OCI-LY3 (cell line): ENCODE data around the gene KIAA0930.

Experiments used
- H2AFZ ChIP-seq: fragments of 200-600, 300-600 bp; shearing (Covaris generic); 2 replicates; pipeline ENCODE4 v1.6.0; 2014; ENCODE audit warnings: antibody characterized with exemption, low read depth, low read length
- H3K27ac ChIP-seq: fragments of 200-600, 300-600 bp; sonication (generic); 2 replicates; pipeline ENCODE4 v1.5.1; 2014; ENCODE audit warnings: mild to moderate bottlenecking, low read length, moderate library complexity, mixed read lengths
- H3K27me3 ChIP-seq: fragments of 200-600, 300-600 bp; sonication (generic); 2 replicates; pipeline ENCODE4 v1.6.1; 2014; ENCODE audit warnings: low read depth, low read length, mixed read lengths
- H3K36me3 ChIP-seq: fragments of 200-600, 300-600 bp; sonication (generic); replicated peaks from 2 replicates; pipeline ENCODE3; 2014; ENCODE audit warnings: low read depth, low read length, mixed read lengths
- H3K4me1 ChIP-seq: fragments of 300-600, 200-600 bp; sonication (generic); 2 replicates; pipeline ENCODE4 v1.6.1; 2014; ENCODE audit warnings: low read length, mixed read lengths
- H3K4me2 ChIP-seq: fragments of 200-600, 300-600 bp; sonication (generic); 2 replicates; pipeline ENCODE4 v1.6.1; 2014; ENCODE audit warnings: low read length, mixed read lengths
- H3K4me3 ChIP-seq: fragments of 300-600, 200-600 bp; sonication (generic); 2 replicates; pipeline ENCODE4 v1.5.1; 2014; ENCODE audit warnings: antibody characterized with exemption, mild to moderate bottlenecking, low read length, moderate library complexity
- H3K79me2 ChIP-seq: fragments of 300-600, 200-600 bp; shearing (Covaris generic); 2 replicates; pipeline ENCODE4 v1.6.1; 2014; ENCODE audit warnings: mild to moderate bottlenecking, low read length, mixed read lengths
- H3K9ac ChIP-seq: fragments of 300-600, 200-600 bp; shearing (Covaris generic); 2 replicates; pipeline ENCODE4 v1.6.0; 2014; ENCODE audit warnings: mild to moderate bottlenecking, low read length, moderate library complexity
- H3K9me3 ChIP-seq: fragments of 200-600, 300-600 bp; shearing (Covaris generic); 2 replicates; pipeline ENCODE4 v1.6.1; 2014; ENCODE audit warnings: low read length, mixed read lengths; ENCODE audit not compliant: insufficient read depth
- H4K20me1 ChIP-seq: fragments of 200-600, 300-600 bp; sonication (generic); 2 replicates; pipeline ENCODE4 v1.6.1; 2016; ENCODE audit warnings: low read length, mixed read lengths; ENCODE audit not compliant: insufficient read depth
- CTCF ChIP-seq: fragments of 200-600, 300-600 bp; sonication (generic); IDR thresholded peaks from 2 replicates; pipeline ENCODE4 v1.5.1; 2014; ENCODE audit warnings: antibody characterized with exemption, low read length, low read depth
- EZH2phosphoT487 ChIP-seq: fragments of 200-600 bp; shearing (Covaris generic); IDR thresholded peaks from 2 replicates; pipeline ENCODE4 v1.6.1; 2018; ENCODE audit warnings: antibody characterized with exemption, mixed run types, low read depth

KIAA0930 gene

GRCh38 chr22:45202333-45203149, 38.2 kb downstream of the KIAA0930 start:
- H3K27me3 ChIP-seq, result no peaks in the 10 kb centered on the region
- H4K20me1 ChIP-seq, result no peaks in the 10 kb centered on the region
- no peaks in the 10 kb centered on the region for H3K36me3 ChIP-seq
- no peak overlapping the region for H3K4me3 ChIP-seq
- no peak overlapping the region for H3K27ac ChIP-seq
- no peak overlapping the region for H3K4me2 ChIP-seq
- H3K79me2 ChIP-seq, result no peaks in the 10 kb centered on the region
- no peak for TF ChIP-seq EZH2phosphoT487
- TF ChIP-seq CTCF, result no peak
- H3K9ac ChIP-seq, result no peak overlapping the region
- no peaks in the 10 kb centered on the region for H3K4me1 ChIP-seq
- H2AFZ ChIP-seq, result no peak overlapping the region
- H3K9me3 ChIP-seq, result no peaks in the 10 kb centered on the region

- Histone ChIP-seq H3K79me2 (no peaks in the 10 kb centered on the region), H4K20me1 (no peaks in the 10 kb centered on the region), H3K36me3 (no peaks in the 10 kb centered on the region), H3K9me3 (no peaks in the 10 kb centered on the region), H3K4me2 (no peak overlapping the region), H3K9ac (no peak overlapping the region), H3K27ac (no peak overlapping the region), H3K27me3 (no peaks in the 10 kb centered on the region), H3K4me3 (no peak overlapping the region), H3K4me1 (no peaks in the 10 kb centered on the region), H2AFZ (no peak overlapping the region)
- TF ChIP-seq CTCF (no peak), EZH2phosphoT487 (no peak)
Observed at GRCh38 chr22:45201678-45202332, 38.9 kb downstream of the KIAA0930 start.

- Histone ChIP-seq H3K36me3 (no peaks in the 10 kb centered on the region), H3K4me1 (no peaks in the 10 kb centered on the region), H3K4me2 (no peak overlapping the region), H3K9me3 (no peaks in the 10 kb centered on the region), H3K27ac (no peak overlapping the region), H3K27me3 (no peaks in the 10 kb centered on the region), H3K9ac (no peak overlapping the region), H3K79me2 (no peaks in the 10 kb centered on the region), H3K4me3 (no peak overlapping the region), H4K20me1 (no peaks in the 10 kb centered on the region), H2AFZ (no peak overlapping the region)
- TF ChIP-seq EZH2phosphoT487 (no peak), CTCF (no peak)
Observed at GRCh38 chr22:45200860-45201511, 39.7 kb downstream of the KIAA0930 start.

GRCh38 chr22:45200230-45200629, 40.5 kb downstream of the KIAA0930 start:
- H3K79me2 ChIP-seq, result no peaks in the 10 kb centered on the region
- no peaks in the 10 kb centered on the region for H4K20me1 ChIP-seq
- no peaks in the 10 kb centered on the region for H3K36me3 ChIP-seq
- no peaks in the 10 kb centered on the region for H3K9me3 ChIP-seq
- H3K4me3 ChIP-seq, result no peak overlapping the region
- H3K27me3 ChIP-seq, result no peaks in the 10 kb centered on the region
- no peak overlapping the region for H3K27ac ChIP-seq
- no peaks in the 10 kb centered on the region for H3K4me1 ChIP-seq
- no peak overlapping the region for H3K4me2 ChIP-seq
- H3K9ac ChIP-seq, result no peak overlapping the region
- TF ChIP-seq EZH2phosphoT487 (no peak), CTCF (no peak)
- H2AFZ ChIP-seq, result no peak overlapping the region
